ACC112 (cell line): Measurements from ENCODE around the gene MCCC2.
"Not testable (repeated sequence)": the region's sequence is repeated elsewhere in the genome, so short reads cannot be mapped to it uniquely, and the experiment has no call there.

ENCODE experiments used
- H2AFZ ChIP-seq: fragments of 200-600 bp; sonication (generic); one replicate; pipeline ENCODE4 v1.6.0; 2017; ENCODE audit warnings: antibody characterized with exemption, low read length; ENCODE audit not compliant: unreplicated experiment
- H3K27ac ChIP-seq: fragments of 200-600 bp; sonication (generic); 2 replicates; pipeline ENCODE4 v1.5.1; 2014; ENCODE audit warnings: low read depth, mild to moderate bottlenecking, antibody characterized with exemption, low read length, moderate library complexity
- H3K27me3 ChIP-seq: fragments of 200-600 bp; sonication (generic); 2 replicates; pipeline ENCODE4 v1.6.1; 2014; ENCODE audit warnings: mild to moderate bottlenecking, antibody characterized with exemption, low read length, moderate library complexity, mixed read lengths; ENCODE audit not compliant: insufficient read depth
- H3K36me3 ChIP-seq: fragments of 200-600 bp; sonication (generic); 2 replicates; pipeline ENCODE4 v1.6.1; 2016; ENCODE audit warnings: mild to moderate bottlenecking, antibody characterized with exemption, low read length, moderate library complexity, mixed read lengths; ENCODE audit not compliant: insufficient read depth
- H3K4me1 ChIP-seq: fragments of 200-600 bp; sonication (generic); one replicate; pipeline ENCODE4 v1.6.1; 2016; ENCODE audit warnings: low read length, mixed read lengths; ENCODE audit not compliant: insufficient read depth, unreplicated experiment, control insufficient read depth
- H3K4me3 ChIP-seq: fragments of 200-600 bp; sonication (generic); 2 replicates; pipeline ENCODE4 v1.5.1; 2014; ENCODE audit warnings: mild to moderate bottlenecking, low read depth, low read length
- H3K79me2 ChIP-seq: fragments of 200-600 bp; sonication (generic); one replicate; pipeline ENCODE4 v1.6.0; 2016; ENCODE audit warnings: low read length; ENCODE audit not compliant: control insufficient read depth, unreplicated experiment, insufficient read depth

Gene MCCC2

GRCh38 chr5:71597001-71597400 lies 9.9 kb downstream of the MCCC2 start:
- H3K27me3 ChIP-seq, result no peaks in the 10 kb centered on the region
- H3K4me3 ChIP-seq, result no peak overlapping the region
- no peak overlapping the region for H2AFZ ChIP-seq
- peaks cover 7% of the 10 kb centered on the region for H3K79me2 ChIP-seq
- no peak overlapping the region for H3K27ac ChIP-seq
- H3K36me3 ChIP-seq, result peaks cover 9% of the 10 kb centered on the region
- peaks cover 24% of the 10 kb centered on the region for H3K4me1 ChIP-seq

- no peaks in the 10 kb centered on the region for H3K27me3 ChIP-seq
- peaks cover 7% of the 10 kb centered on the region for H3K36me3 ChIP-seq
- no peaks in the 10 kb centered on the region for H3K79me2 ChIP-seq
- no peak overlapping the region for H2AFZ ChIP-seq
- H3K27ac ChIP-seq, result peak overlapping the region; percentile 90
- H3K4me1 ChIP-seq, result peaks cover 30% of the 10 kb centered on the region
- peak overlapping the region; percentile 39; the same call in 1 of the 2 replicates for H3K4me3 ChIP-seq
Measured at GRCh38 chr5:71600783-71601182, 13.6 kb downstream of the MCCC2 start.

- Histone ChIP-seq H3K4me1 (peaks cover 30% of the 10 kb centered on the region), H3K27ac (peak overlapping the region; percentile 90), H3K79me2 (no peaks in the 10 kb centered on the region), H3K36me3 (peaks cover under 1% of the 10 kb centered on the region), H3K27me3 (no peaks in the 10 kb centered on the region), H3K4me3 (peak overlapping the region; percentile 39), H2AFZ (peak overlapping the region; percentile 16)
Measured at GRCh38 chr5:71601222-71602026, 14.3 kb downstream of the MCCC2 start.

- not testable (repeated sequence) for H3K4me3 ChIP-seq, H3K79me2 ChIP-seq, H2AFZ ChIP-seq
Measured at GRCh38 chr5:71609916-71610315, 22.8 kb downstream of the MCCC2 start.

GRCh38 chr5:71615809-71616208 lies 28.7 kb downstream of the MCCC2 start:
- H2AFZ ChIP-seq, result no peak overlapping the region
- H3K36me3 ChIP-seq, result no peaks in the 10 kb centered on the region; the same call in 1 of the 2 replicates
- H3K79me2 ChIP-seq, result no peaks in the 10 kb centered on the region
- no peak overlapping the region for H3K27ac ChIP-seq
- H3K4me1 ChIP-seq, result no peaks in the 10 kb centered on the region
- no peaks in the 10 kb centered on the region for H3K27me3 ChIP-seq
- H3K4me3 ChIP-seq, result no peak overlapping the region

More at GRCh38 chr5:71609916-71610315, 22.8 kb downstream of the MCCC2 start:
- H3K36me3 ChIP-seq, H3K27ac ChIP-seq, H3K27me3 ChIP-seq, H3K4me1 ChIP-seq: not testable (repeated sequence)

GRCh38 chr5:71620630-71621029 lies 33.5 kb downstream of the MCCC2 start:
- no peak overlapping the region for H3K4me3 ChIP-seq
- no peaks in the 10 kb centered on the region for H3K79me2 ChIP-seq
- H3K36me3 ChIP-seq, result no peaks in the 10 kb centered on the region
- H3K27me3 ChIP-seq, result no peaks in the 10 kb centered on the region
- H3K27ac ChIP-seq, result no peak overlapping the region
- no peaks in the 10 kb centered on the region for H3K4me1 ChIP-seq
- no peak overlapping the region for H2AFZ ChIP-seq

- H2AFZ ChIP-seq, result no peak overlapping the region
- no peak overlapping the region for H3K27ac ChIP-seq
- peaks cover under 1% of the 10 kb centered on the region; the same call in 1 of the 2 replicates for H3K36me3 ChIP-seq
- H3K79me2 ChIP-seq, result no peaks in the 10 kb centered on the region
- H3K4me1 ChIP-seq, result no peaks in the 10 kb centered on the region
- H3K27me3 ChIP-seq, result no peaks in the 10 kb centered on the region
- no peak overlapping the region for H3K4me3 ChIP-seq
Measured at GRCh38 chr5:71621268-71621667, 34.1 kb downstream of the MCCC2 start.

- no peak overlapping the region for H3K4me3 ChIP-seq
- no peak overlapping the region for H2AFZ ChIP-seq
- H3K36me3 ChIP-seq, result peaks cover 4% of the 10 kb centered on the region
- H3K27me3 ChIP-seq, result no peaks in the 10 kb centered on the region
- no peak overlapping the region for H3K27ac ChIP-seq
- no peaks in the 10 kb centered on the region for H3K79me2 ChIP-seq
- H3K4me1 ChIP-seq, result no peaks in the 10 kb centered on the region
Measured at GRCh38 chr5:71621741-71622140, 34.6 kb downstream of the MCCC2 start.

GRCh38 chr5:71623221-71623794 lies 36.2 kb downstream of the MCCC2 start:
- H3K4me1 ChIP-seq, result no peaks in the 10 kb centered on the region
- H3K79me2 ChIP-seq, result no peaks in the 10 kb centered on the region
- peaks cover 12% of the 10 kb centered on the region for H3K36me3 ChIP-seq
- H3K4me3 ChIP-seq, result no peak overlapping the region
- no peak overlapping the region for H2AFZ ChIP-seq
- no peaks in the 10 kb centered on the region for H3K27me3 ChIP-seq
- no peak overlapping the region for H3K27ac ChIP-seq

GRCh38 chr5:71629950-71630349 lies 42.8 kb downstream of the MCCC2 start:
- Histone ChIP-seq H3K36me3 (peaks cover 12% of the 10 kb centered on the region), H3K4me3 (no peak overlapping the region), H3K79me2 (no peaks in the 10 kb centered on the region), H3K27me3 (no peaks in the 10 kb centered on the region), H3K27ac (no peak overlapping the region), H2AFZ (no peak overlapping the region), H3K4me1 (no peaks in the 10 kb centered on the region)

- H3K79me2 ChIP-seq, result no peaks in the 10 kb centered on the region
- no peak overlapping the region for H2AFZ ChIP-seq
- no peak overlapping the region for H3K27ac ChIP-seq
- no peaks in the 10 kb centered on the region for H3K27me3 ChIP-seq
- H3K36me3 ChIP-seq, result peaks cover 18% of the 10 kb centered on the region
- H3K4me1 ChIP-seq, result no peaks in the 10 kb centered on the region
- no peak overlapping the region for H3K4me3 ChIP-seq
Measured at GRCh38 chr5:71631070-71631469, 43.9 kb downstream of the MCCC2 start.
